ENCODE results near the gene TBCD. TPM values are rescaled to one million over a fixed set of nuclear protein-coding genes. Genes with fewer than 3 reads are reported as not detected.
A peak's percentile ranks its signal among the peaks of the same experiment; 100 is the strongest.

TBCD gene
- total RNA-seq, 3 donors from 2014 or later, result 45.4 to 65.9 (median 53.3) TPM

DNA sequence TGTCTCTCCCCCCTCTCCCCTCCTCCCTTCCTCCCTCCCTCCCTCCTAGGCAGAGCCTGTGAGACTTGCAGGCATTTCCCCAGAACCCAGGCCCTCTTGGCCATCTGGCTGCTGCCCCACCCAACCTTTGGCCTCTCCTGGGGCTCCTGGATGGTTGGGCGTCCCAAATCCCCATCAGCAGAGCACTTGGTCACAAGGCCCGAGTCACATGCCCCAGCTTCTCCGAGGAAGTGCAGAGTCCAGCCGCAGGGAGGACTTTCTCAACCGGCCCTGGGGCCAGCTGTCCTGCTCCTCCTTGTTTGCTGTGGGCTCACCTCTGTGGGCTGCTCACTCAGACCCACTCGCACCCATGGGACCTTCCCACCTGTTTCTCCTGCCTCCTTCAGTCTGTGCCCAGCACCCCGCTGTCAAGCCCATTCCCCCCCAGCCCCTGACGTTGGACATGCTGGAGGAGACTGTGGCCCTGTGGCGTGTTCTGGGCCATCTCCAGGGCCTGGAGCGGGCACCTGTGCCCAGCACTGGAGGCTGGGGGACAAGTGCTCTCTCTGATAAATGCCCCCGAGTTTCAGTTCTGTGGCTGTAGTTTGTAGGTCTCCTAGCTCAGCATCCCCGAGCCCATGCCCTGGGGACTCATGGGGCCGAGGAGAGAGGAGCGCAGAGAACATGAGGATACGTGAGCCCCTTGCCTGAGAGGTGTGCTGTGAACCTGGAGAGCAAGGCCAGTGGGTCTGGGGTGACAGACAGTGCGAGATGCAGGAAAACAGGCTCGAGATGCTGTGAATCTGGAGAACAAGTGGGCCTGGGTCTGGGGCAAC, 130.2 kb downstream of the TBCD start:
- no peak for DNase-seq (ENCODE audit: low spot score in 2 of 2)
- Histone ChIP-seq H3K4me3 (no peak overlapping the region), H3K36me3 (no peaks in the 10 kb centered on the region), H3K27me3 (no peaks in the 10 kb centered on the region), H3K4me1 (peaks cover 3 to 16% of the 10 kb centered on the region in 2 donors), H3K9me3 (no peaks in the 10 kb centered on the region), H3K27ac (peak overlapping the region; percentile 65 to 82)
- intact Hi-C loops (cut with DNase I; ENCODE audit: low total_unique reads), result no loop called here
- no peak for TF ChIP-seq POLR2AphosphoS5 (IDR thresholded peaks at IDR 0.05)
- TF ChIP-seq POLR2A (IDR thresholded peaks at IDR 0.05), result no peak
- TF ChIP-seq, protein P1, sequence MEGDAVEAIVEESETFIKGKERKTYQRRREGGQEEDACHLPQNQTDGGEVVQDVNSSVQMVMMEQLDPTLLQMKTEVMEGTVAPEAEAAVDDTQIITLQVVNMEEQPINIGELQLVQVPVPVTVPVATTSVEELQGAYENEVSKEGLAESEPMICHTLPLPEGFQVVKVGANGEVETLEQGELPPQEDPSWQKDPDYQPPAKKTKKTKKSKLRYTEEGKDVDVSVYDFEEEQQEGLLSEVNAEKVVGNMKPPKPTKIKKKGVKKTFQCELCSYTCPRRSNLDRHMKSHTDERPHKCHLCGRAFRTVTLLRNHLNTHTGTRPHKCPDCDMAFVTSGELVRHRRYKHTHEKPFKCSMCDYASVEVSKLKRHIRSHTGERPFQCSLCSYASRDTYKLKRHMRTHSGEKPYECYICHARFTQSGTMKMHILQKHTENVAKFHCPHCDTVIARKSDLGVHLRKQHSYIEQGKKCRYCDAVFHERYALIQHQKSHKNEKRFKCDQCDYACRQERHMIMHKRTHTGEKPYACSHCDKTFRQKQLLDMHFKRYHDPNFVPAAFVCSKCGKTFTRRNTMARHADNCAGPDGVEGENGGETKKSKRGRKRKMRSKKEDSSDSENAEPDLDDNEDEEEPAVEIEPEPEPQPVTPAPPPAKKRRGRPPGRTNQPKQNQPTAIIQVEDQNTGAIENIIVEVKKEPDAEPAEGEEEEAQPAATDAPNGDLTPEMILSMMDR (IDR thresholded peaks at IDR 0.05), result no peak

DNA sequence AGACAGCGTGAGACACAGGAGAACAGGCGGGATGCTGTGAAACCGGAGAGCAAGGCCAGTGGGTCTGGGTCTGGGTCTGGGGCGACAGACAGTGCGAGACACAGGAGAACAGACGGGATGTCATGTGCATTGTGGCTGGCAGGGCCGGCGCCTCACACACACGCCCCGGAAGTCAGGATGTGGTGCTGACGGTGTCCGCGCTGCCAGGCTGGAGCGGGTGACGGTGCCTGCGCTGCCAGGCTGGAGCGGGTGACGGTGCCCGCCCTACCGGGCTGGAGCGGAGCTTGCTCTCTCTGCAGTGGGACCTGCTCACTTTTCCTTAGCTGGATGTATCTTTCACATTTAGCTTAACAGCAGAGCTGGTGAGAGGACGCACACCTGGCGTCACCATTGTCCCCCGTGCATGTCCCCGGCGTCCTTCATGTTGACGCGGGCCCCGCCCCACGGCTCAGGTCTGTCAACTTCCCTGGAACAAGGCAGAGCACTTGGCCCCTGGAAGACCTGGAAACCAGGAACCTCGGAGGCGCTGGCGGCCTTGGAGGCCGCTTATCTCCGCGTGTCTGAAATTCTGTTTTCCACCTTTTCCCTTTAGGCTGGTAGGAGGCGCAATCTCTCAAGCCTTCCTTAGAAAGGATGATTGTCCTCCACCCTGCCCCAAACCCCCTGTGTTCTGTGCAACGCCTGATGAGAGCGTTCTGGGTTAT, 131.0 kb downstream of the TBCD start:
- no peak for TF ChIP-seq POLR2A (IDR thresholded peaks at IDR 0.05)
- TF ChIP-seq POLR2AphosphoS5 (IDR thresholded peaks at IDR 0.05), result no peak
- TF ChIP-seq, protein P1 (IDR thresholded peaks at IDR 0.05), result no peak
- Histone ChIP-seq H3K36me3 (no peaks in the 10 kb centered on the region), H3K27me3 (no peaks in the 10 kb centered on the region), H3K4me1 (peaks cover 3 to 12% of the 10 kb centered on the region in 2 donors), H3K9me3 (no peaks in the 10 kb centered on the region), H3K4me3 (peak overlapping the region in 1 of 3 donors; percentile 5), H3K27ac (peak overlapping the region; percentile 65 to 82)
- DNase-seq (ENCODE audit: low spot score in 2 of 2), result peak in 1 of 2 donors; percentile 45
- intact Hi-C loops (cut with DNase I; ENCODE audit: low total_unique reads), result no loop called here

DNA sequence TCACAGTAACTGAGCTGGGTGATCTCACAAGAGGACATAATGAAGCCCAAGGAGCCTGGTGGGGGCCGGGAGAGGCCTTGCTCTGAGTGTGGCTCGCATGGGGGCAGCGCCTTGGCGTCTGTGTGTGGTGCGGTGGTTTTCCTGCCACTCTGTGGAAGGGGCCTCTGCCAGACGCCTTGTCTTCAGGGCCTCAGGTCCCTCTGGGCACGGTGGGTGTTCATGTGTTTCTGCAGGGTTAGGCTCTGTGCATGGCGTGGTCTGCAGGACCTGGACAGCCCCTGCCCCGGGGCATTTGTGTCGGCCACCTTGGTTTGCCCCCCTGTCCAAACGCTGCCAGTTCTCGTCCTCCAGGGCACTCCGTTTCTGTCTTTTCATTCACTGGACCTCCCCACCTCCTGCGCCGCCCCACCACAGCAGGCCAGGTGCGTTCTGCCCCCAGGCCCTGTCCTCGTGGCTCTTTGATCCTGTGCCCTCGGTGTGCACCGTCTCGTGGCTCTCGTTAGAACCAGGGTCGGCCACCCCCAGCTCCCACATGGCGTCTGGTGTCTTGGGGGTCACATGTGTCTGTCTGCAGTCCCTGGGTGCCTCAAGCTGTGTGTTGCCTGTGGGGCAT, 131.7 kb downstream of the TBCD start:
- intact Hi-C loops (cut with DNase I; ENCODE audit: low total_unique reads), result loop anchor here (1.0 kb wide), 1 partner anchor 44 kb away; no protein-coding TSS in a partner anchor
- H3K27me3 ChIP-seq, result no peaks in the 10 kb centered on the region
- H3K9me3 ChIP-seq, result no peaks in the 10 kb centered on the region
- peak overlapping the region in 1 of 3 donors; percentile 5 for H3K4me3 ChIP-seq
- TF ChIP-seq, protein P1 (IDR thresholded peaks at IDR 0.05), result no peak
- TF ChIP-seq POLR2AphosphoS5 (IDR thresholded peaks at IDR 0.05), result no peak
- no peak for TF ChIP-seq POLR2A (IDR thresholded peaks at IDR 0.05)
- DNase-seq (ENCODE audit: low spot score in 2 of 2), result no peak
- H3K27ac ChIP-seq, result peak overlapping the region; percentile 65 to 82
- H3K36me3 ChIP-seq, result no peaks in the 10 kb centered on the region
- H3K4me1 ChIP-seq, result peaks cover 3 to 18% of the 10 kb centered on the region in 2 donors

DNA sequence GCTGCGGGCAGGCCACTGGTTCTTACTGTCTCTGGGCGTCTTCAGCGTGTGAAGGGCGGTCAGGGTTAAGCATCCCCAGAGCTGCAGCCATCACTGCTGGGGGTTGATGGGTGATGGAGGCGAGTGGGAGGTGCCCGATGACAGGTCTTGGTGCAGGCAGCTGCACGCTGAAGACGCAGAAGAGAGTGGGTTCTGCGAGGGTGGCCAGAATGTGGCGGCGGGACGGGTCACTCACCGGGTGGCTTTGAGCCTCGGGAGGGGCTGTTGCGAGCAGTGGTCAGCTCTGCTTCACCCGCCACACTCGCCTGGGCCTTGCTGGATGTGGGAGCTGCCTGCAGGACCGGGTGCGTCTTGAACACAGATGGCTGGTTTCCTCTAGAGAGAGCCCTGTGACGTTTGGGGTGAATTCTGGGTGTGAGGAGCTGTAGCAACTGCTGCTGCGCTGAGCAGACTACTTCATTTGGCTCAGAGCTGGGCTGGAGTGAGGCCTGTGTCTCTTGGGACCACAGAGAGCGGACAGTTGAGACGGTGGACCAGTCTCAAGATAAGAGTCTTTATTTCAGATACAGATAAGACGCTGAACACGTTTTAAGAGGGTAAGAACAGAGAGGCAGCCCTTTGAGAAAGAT, 132.6 kb downstream of the TBCD start:
- intact Hi-C loops (cut with DNase I; ENCODE audit: low total_unique reads), result loop anchor here (1.0 kb wide), 1 partner anchor 43 kb away; no protein-coding TSS in a partner anchor
- Histone ChIP-seq H3K4me3 (no peak overlapping the region), H3K27ac (peak overlapping the region; percentile 27 to 82), H3K9me3 (no peaks in the 10 kb centered on the region), H3K36me3 (no peaks in the 10 kb centered on the region), H3K27me3 (no peaks in the 10 kb centered on the region), H3K4me1 (peaks cover 3 to 20% of the 10 kb centered on the region in 2 donors)
- no peak for DNase-seq (ENCODE audit: low spot score in 2 of 2)
- TF ChIP-seq POLR2A (IDR thresholded peaks at IDR 0.05), result no peak
- TF ChIP-seq, protein P1 (IDR thresholded peaks at IDR 0.05), result no peak
- no peak for TF ChIP-seq POLR2AphosphoS5 (IDR thresholded peaks at IDR 0.05)

All from breast epithelium (tissue), 4 donors.